Gastrocnemius medialis (tissue), 4 donors: ENCODE measurements around the gene NXN.

Source experiments
- CTCF ChIP-seq, 5 experiments: fragments of 450-650 bp in 3 of 5; fragments of 200-600 bp in 2 of 5; sonication (generic) in 2 of 5; IDR thresholded peaks in 4 of 5; conservative IDR thresholded peaks in 1 of 5; 1 replicate in 4 of 5; 2 replicates in 1 of 5; pipeline ENCODE4 v1.5.1; 2016 to 2019; ENCODE audit warnings: antibody characterized with exemption in 5 of 5, mild to moderate bottlenecking in 3 of 5, moderate library complexity in 3 of 5
- POLR2A ChIP-seq, 2 donors: fragments of 450-650 bp; IDR thresholded peaks; one replicate each; pipeline ENCODE4 v1.6.1; 2017; ENCODE audit warnings: antibody characterized with exemption in 2 of 2, mild to moderate bottlenecking in 2 of 2, moderate library complexity in 2 of 2

GRCh38 chr17:753418-753817 lies 226.2 kb downstream of the NXN start:
- TF ChIP-seq CTCF (IDR thresholded peaks at IDR 0.05 in 4 of 5, conservative IDR thresholded peaks at IDR 0.05 in 1 of 5) (no peak), POLR2A (IDR thresholded peaks at IDR 0.05) (no peak)
